Stomach (tissue), 4 donors: ENCODE data around the gene SHQ1.

ENCODE experiments used
- EP300 ChIP-seq: sonication (generic); formaldehyde crosslinking; IDR thresholded peaks from one replicate; pipeline ENCODE4 v1.6.1; 2017; ENCODE audit warnings: antibody characterized with exemption
- POLR2A ChIP-seq, 4 donors: fragments of 450-650 bp; IDR thresholded peaks; one replicate each; pipeline ENCODE4 v1.6.1; 2016; ENCODE audit warnings: antibody characterized with exemption in 4 of 4, control low read depth in 2 of 4, mild to moderate bottlenecking in 1 of 4, moderate library complexity in 1 of 4
- TF ChIP-seq, protein P1 (sequence below), 7 experiments: fragments of 450-650 bp in 4 of 7; fragments of 200-600 bp in 3 of 7; sonication (generic) in 3 of 7; IDR thresholded peaks; one replicate each; pipeline ENCODE4 v1.5.1; 2016 to 2019; ENCODE audit warnings: antibody characterized with exemption in 7 of 7, control low read depth in 2 of 7, mild to moderate bottlenecking in 1 of 7

DNA sequence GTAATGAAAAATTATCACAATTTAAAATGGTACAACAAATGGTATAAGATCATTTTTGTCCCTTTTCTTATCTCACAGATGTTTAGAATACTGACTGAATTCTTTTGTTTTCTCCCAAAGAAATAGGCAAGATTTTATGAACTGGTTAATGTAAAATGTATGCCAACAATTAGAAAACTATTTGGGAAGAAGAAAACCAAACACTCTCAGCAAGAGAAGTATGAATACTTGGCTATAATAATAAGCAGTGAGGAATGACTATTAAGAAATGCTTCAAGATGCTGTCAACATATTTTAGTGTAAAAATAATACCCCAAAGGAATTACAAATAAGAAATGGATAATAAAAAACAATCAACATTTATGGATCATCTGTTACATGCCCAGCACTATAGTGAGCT, 18.5 kb downstream of the SHQ1 start:
- no peak for TF ChIP-seq POLR2A (IDR thresholded peaks at IDR 0.05)
- TF ChIP-seq, protein P1, sequence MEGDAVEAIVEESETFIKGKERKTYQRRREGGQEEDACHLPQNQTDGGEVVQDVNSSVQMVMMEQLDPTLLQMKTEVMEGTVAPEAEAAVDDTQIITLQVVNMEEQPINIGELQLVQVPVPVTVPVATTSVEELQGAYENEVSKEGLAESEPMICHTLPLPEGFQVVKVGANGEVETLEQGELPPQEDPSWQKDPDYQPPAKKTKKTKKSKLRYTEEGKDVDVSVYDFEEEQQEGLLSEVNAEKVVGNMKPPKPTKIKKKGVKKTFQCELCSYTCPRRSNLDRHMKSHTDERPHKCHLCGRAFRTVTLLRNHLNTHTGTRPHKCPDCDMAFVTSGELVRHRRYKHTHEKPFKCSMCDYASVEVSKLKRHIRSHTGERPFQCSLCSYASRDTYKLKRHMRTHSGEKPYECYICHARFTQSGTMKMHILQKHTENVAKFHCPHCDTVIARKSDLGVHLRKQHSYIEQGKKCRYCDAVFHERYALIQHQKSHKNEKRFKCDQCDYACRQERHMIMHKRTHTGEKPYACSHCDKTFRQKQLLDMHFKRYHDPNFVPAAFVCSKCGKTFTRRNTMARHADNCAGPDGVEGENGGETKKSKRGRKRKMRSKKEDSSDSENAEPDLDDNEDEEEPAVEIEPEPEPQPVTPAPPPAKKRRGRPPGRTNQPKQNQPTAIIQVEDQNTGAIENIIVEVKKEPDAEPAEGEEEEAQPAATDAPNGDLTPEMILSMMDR (IDR thresholded peaks at IDR 0.05): no peak
- TF ChIP-seq EP300: no peak
